ENCODE results near the gene SHQ1. TPM values are rescaled to one million over a fixed set of nuclear protein-coding genes. Genes with fewer than 3 reads are reported as not detected.

Gene SHQ1
- total RNA-seq, 1 experiment from 2014 or later: 32.5 TPM

DNA sequence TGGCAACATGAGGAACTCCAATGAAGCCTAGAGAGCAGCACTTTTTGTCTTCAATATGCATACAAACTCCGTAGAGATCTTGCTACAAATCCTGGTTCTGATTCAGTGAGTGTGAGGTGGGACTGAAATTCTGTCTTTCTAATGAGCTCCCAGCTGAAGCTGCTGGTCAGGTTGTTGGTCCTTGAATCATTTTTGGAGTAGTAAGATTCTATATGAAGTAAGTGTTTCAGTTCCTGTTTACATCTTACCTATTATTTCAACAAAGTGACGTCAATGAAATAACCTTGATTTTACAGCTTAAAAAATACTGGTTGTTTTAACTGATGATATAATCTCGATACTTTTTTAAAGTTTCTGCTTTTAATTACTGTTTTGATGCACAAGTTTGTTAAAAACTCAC, 33.9 kb downstream of the SHQ1 start:
- peaks cover 4% of the 10 kb centered on the region; the same call in 1 of the 2 replicates for H3K4me1 ChIP-seq (ENCODE audit: insufficient read depth, low read length)
- no peak overlapping the region for H4K5ac ChIP-seq (ENCODE audit: insufficient read length, low read depth, low read length)
- no peak overlapping the region for H4K8ac ChIP-seq (replicated peaks; ENCODE audit: insufficient read length, low read depth, low read length)
- H2AK5ac ChIP-seq (ENCODE audit: insufficient read length, low read length): no peak overlapping the region
- no peak overlapping the region for H2BK12ac ChIP-seq (ENCODE audit: insufficient read length, low read depth, low read length)
- Mint-ChIP-seq H3K27ac (no peak overlapping the region), H3K27me3 (ENCODE audit: low read depth) (no peaks in the 10 kb centered on the region), H3K36me3 (ENCODE audit: insufficient read depth in 1 of 3, low read depth in 3 of 3) (peaks cover 0 to 7% (median 0%) of the 10 kb centered on the region in 3 experiments; a peak in 3 of 7 replicates), H3K4me3 (no peak overlapping the region), H3K9me3 (no peaks in the 10 kb centered on the region), H3K4me1 (peaks cover 29 to 44% of the 10 kb centered on the region in 2 experiments)
- H3K27me3 ChIP-seq (ENCODE audit: insufficient read depth, low read length): no peaks in the 10 kb centered on the region
- no peak overlapping the region for H4K91ac ChIP-seq (ENCODE audit: insufficient read length, low read depth, low read length)
- DNase-seq: no peak
- no peak overlapping the region for H3K4me2 ChIP-seq (ENCODE audit: insufficient read depth, insufficient read length, low read length)
- no peak overlapping the region for H2BK5ac ChIP-seq (ENCODE audit: insufficient read length, low read length)
- H3K4ac ChIP-seq (ENCODE audit: low read depth, low read length): no peak overlapping the region
- no peak overlapping the region for H2AFZ ChIP-seq (ENCODE audit: low read length)
- no peaks in the 10 kb centered on the region for H3K23me2 ChIP-seq (ENCODE audit: insufficient read length, low read depth, low read length, poor library complexity, severe bottlenecking)
- no peaks in the 10 kb centered on the region for H3K79me2 ChIP-seq (ENCODE audit: insufficient read depth, low read length)
- no peak overlapping the region for H3K9ac ChIP-seq (ENCODE audit: extremely low read depth, insufficient read length, low read length)
- no peaks in the 10 kb centered on the region for H3K79me1 ChIP-seq (ENCODE audit: insufficient read depth, low read depth, low read length, poor library complexity, severe bottlenecking)
- H3K18ac ChIP-seq (ENCODE audit: insufficient read length, low read depth, low read length): no peak overlapping the region
- H3T11ph ChIP-seq (ENCODE audit: low read length): no peak overlapping the region
- H4K20me1 ChIP-seq (ENCODE audit: control insufficient read depth, insufficient read depth, insufficient read length): no peaks in the 10 kb centered on the region
- H2BK120ac ChIP-seq (ENCODE audit: low read depth, low read length, poor library complexity, severe bottlenecking): no peak overlapping the region
- no peak overlapping the region for H3K56ac ChIP-seq (ENCODE audit: insufficient read length, low read depth, low read length)
- H2BK15ac ChIP-seq (ENCODE audit: low read depth, low read length): no peak overlapping the region
- no peak overlapping the region for H3K27ac ChIP-seq (ENCODE audit: insufficient read length, low read depth, low read length)
- no peak overlapping the region for H3K14ac ChIP-seq (ENCODE audit: insufficient read depth, low read length)
- H2BK20ac ChIP-seq (ENCODE audit: low read depth, low read length, poor library complexity, severe bottlenecking): no peak overlapping the region
- TF ChIP-seq, protein P1, sequence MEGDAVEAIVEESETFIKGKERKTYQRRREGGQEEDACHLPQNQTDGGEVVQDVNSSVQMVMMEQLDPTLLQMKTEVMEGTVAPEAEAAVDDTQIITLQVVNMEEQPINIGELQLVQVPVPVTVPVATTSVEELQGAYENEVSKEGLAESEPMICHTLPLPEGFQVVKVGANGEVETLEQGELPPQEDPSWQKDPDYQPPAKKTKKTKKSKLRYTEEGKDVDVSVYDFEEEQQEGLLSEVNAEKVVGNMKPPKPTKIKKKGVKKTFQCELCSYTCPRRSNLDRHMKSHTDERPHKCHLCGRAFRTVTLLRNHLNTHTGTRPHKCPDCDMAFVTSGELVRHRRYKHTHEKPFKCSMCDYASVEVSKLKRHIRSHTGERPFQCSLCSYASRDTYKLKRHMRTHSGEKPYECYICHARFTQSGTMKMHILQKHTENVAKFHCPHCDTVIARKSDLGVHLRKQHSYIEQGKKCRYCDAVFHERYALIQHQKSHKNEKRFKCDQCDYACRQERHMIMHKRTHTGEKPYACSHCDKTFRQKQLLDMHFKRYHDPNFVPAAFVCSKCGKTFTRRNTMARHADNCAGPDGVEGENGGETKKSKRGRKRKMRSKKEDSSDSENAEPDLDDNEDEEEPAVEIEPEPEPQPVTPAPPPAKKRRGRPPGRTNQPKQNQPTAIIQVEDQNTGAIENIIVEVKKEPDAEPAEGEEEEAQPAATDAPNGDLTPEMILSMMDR (conservative IDR thresholded peaks at IDR 0.05): no peak
- no CpG with 5 or more reads among the region's 3 CpGs for WGBS (ENCODE audit: extremely low coverage, insufficient read length, low lambda C conversion rate)
- H3K23ac ChIP-seq (ENCODE audit: insufficient read length, low read depth, low read length): no peak overlapping the region
- no peaks in the 10 kb centered on the region for H3K9me3 ChIP-seq (ENCODE audit: control insufficient read depth, low read depth, low read length)
